ENCODE results near the gene RHBDD1.

The RHBDD1 gene

DNA sequence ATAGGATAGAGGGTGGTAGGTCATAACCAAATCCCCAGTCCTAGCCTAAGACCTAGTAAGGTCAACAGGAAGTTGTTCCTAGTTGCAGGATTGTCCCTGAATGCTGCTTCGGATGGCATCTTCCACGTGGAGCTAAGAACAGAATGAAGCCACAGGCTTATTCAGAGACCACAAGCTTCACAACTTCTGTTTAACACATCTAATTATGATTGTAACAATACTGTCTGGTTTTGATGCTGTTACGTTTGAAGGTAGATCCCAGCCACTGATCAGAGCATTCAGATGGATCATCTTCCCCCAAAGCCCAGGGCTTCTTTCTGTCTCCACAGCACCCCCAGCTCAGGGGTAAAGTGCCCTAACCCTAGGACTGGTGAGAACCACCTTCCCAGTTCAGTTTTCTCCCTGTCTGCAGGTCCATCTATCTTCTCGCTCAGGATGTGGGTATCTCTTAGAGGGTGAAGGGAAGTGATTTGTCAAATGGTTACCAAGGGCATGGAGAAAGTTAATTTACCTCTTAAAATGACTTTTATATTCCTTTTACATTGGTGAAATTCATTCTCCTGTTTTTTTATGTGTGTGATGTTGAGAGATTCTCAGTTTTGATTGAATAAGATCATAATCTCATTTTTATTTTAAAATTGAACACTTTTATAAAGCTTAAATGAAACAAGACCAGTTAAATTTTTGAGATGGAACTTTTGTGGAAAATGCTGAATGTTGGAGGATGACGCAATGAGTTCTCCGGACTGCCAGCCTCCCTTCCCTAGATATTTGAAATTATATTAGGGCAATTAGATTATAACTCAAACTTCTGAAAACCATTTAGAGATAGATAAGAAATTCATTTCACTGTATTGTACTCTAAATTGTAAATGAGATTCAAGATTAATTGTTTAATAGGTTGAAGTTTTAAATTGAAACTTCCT, 66.5 kb downstream of the RHBDD1 start:
- DNase-seq (ENCODE audit: low read depth, low spot score): no peak

DNA sequence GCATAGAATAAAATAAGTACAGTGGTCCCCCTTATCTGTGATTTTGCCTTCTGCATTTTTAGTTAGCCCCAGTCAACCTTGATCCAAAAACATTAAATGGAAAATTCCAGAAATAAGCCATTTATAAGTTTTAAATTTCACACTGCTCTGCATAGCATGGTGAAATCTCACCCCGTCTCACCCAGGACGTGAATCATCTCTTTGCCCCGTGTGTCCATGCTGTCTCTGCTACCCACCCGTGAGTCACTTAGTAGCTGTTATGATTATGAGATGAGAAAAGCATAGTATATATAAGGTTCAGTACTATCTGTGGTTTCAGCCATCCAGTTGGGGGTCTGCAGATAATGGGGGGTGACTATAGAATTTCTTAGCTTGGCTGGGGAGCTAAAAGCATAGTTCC, 67.3 kb downstream of the RHBDD1 start:
- no peak overlapping the region for H3K4me3 ChIP-seq (ENCODE audit: low read length)
- DNase-seq (ENCODE audit: low read depth, low spot score): no peak

More for the DNA sequence above, 66.5 kb downstream of the RHBDD1 start:
- H3K4me3 ChIP-seq (ENCODE audit: low read length): no peak overlapping the region

GRCh38 chr2:226904592-226904991, 68.7 kb downstream of the RHBDD1 start:
- H3K4me3 ChIP-seq (ENCODE audit: low read length): no peak overlapping the region

DNA sequence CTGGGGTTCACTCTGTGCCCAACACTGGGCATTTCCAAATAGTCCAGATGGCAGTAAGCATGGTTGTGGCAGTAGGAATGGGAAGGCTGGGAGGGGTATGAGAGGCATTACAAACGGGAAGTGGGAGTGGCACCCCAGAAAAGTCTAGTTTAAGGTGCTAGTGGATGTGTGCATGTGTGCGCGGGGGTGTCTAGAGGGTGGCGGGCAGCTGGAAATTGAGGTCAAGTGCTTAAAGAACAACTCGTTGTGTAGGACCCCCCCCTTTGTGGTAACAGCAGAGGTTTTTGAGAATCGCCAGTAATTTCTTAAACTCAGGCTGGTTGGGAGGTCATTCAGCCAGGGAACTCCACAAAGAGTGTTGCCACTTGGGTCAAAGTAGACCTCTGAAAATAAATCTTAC, 69.9 kb downstream of the RHBDD1 start:
- no peak for DNase-seq (ENCODE audit: low read depth, low spot score)
- no peak overlapping the region for H3K4me3 ChIP-seq (ENCODE audit: low read length)

More at GRCh38 chr2:226904592-226904991, 68.7 kb downstream of the RHBDD1 start:
- no peak for DNase-seq (ENCODE audit: low read depth, low spot score)

GRCh38 chr2:226906163-226906693, 70.4 kb downstream of the RHBDD1 start:
- peak; percentile 52 for DNase-seq (ENCODE audit: low read depth, low spot score)
- no peak overlapping the region for H3K4me3 ChIP-seq (ENCODE audit: low read length)

GRCh38 chr2:226909126-226909525, 73.3 kb downstream of the RHBDD1 start:
- no peak overlapping the region for H3K4me3 ChIP-seq (ENCODE audit: low read length)
- DNase-seq (ENCODE audit: low read depth, low spot score): no peak

DNA sequence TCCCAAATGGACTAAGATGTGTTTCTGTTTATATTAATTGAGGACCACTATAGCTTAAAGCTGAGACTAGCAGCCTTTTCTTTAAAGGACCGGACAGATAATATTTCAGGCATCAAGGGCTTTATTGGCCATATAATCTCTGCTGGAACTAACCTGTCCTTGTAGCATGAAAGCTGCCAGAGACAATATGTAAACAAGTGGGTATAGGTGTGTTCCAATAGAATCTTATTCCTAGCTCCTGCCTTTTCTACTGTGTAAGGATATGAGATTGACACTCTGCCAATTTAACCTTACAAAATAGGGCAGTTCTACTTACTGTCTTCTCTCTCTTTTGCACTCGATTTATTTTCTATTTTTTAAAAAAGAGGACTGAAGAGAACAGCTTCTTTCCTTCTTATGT, 74.0 kb downstream of the RHBDD1 start:
- DNase-seq (ENCODE audit: low read depth, low spot score): no peak
- no peak overlapping the region for H3K4me3 ChIP-seq (ENCODE audit: low read length)

GRCh38 chr2:226910384-226910783, 74.5 kb downstream of the RHBDD1 start:
- no peak overlapping the region for H3K4me3 ChIP-seq (ENCODE audit: low read length)
- no peak for DNase-seq (ENCODE audit: low read depth, low spot score)

DNA sequence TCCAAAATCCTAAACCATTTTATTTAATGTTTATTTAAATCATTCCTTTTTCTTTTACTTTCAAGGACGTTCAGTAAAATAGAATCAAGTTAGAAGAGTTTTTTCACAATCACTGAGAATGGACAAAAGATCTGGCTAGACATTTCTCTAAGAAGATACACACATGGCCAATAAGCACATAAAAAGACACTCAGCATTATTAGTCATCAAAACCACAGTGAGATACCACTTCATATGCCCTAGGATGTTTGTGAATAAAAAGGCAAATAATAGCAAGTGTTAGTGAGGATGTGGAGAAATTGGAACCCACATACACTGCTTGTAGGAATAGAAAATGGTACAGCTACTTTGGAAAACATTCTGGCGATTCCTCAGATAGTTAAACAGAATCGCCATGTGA, 76.1 kb downstream of the RHBDD1 start:
- H3K4me3 ChIP-seq (ENCODE audit: low read length): no peak overlapping the region
- DNase-seq (ENCODE audit: low read depth, low spot score): no peak

DNA sequence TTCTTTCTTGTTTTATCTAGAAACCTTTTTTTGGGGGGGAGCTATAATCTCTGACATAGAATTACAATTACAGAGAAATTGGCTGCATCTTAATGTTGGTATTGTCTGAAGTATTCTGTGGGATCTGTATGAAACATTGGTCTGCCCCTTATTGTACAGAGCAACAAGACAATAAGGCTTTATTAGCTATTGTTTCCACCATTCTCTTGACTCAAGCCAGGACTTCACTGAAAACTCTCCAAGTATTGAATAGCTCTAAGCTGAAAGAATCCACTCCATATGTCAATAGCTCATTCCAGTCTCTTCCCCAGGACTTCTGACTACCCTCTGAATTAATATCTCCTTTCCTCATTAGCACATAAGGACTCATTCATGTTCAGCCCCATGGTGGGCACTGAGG, 77.8 kb downstream of the RHBDD1 start:
- H3K4me3 ChIP-seq (ENCODE audit: low read length): no peak overlapping the region

GRCh38 chr2:226915846-226916360, 80.0 kb downstream of the RHBDD1 start:
- no peak for DNase-seq (ENCODE audit: low read depth, low spot score)
- no peak overlapping the region for H3K4me3 ChIP-seq (ENCODE audit: low read length)

More for the DNA sequence above, 77.8 kb downstream of the RHBDD1 start:
- DNase-seq (ENCODE audit: low read depth, low spot score): no peak

GRCh38 chr2:226916669-226917068, 80.8 kb downstream of the RHBDD1 start:
- DNase-seq (ENCODE audit: low read depth, low spot score): no peak
- no peak overlapping the region for H3K4me3 ChIP-seq (ENCODE audit: low read length)

DNA sequence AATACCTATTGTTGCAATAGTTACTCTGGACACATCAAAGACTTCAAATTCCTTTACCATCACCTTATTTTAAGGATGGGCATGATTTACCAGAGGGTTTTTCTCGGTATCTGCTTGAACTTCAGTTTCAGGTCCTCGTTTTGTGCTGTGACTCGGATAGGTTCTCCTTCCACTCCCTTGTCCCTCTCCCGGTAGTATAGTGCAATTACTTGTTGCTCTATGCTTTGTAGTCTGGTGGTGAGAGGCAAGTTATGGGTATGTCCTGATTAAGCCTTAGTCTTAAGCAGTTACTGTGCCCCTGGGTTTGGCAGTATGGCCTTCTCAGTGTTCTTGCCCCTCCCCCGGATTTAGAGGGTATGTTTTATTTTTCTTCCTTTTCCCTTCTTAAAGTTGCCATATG, 96.6 kb downstream of the RHBDD1 start:
- no peak for DNase-seq (ENCODE audit: low read depth, low spot score)
- H3K4me3 ChIP-seq (ENCODE audit: low read length): no peak overlapping the region

DNA sequence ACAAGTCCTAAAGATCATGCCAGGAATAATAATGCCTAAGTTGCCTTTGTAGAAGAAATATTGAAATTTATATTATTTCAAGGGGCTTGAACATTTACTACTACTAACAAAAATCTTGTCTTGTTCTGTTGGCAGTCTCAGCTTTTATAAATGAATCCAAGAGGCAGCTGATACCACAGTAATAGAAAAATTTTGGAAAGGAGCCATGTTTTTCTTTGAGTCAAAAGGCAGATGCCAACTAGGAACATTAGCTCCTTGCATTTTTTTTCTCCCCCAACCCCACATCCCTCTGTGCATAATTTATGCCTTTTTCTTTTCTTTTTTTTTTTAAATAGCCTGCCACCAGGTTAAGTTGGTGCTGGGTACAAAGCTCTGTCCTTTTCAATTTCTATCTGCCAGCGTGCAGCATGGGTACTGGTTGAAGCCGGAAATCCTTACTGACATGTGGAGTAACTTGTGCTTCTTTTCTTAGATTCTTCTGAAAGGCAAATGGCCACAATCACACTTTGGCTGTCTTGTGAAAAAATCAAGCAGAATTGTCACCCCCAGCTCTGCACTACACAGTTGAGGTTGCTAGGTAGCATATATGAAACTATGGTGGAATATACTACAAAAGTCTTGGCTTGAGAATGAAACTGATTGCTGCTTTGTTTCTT, 98.8 kb downstream of the RHBDD1 start:
- no peak for DNase-seq (ENCODE audit: low read depth, low spot score)
- no peak overlapping the region for H3K4me3 ChIP-seq (ENCODE audit: low read length)

DNA sequence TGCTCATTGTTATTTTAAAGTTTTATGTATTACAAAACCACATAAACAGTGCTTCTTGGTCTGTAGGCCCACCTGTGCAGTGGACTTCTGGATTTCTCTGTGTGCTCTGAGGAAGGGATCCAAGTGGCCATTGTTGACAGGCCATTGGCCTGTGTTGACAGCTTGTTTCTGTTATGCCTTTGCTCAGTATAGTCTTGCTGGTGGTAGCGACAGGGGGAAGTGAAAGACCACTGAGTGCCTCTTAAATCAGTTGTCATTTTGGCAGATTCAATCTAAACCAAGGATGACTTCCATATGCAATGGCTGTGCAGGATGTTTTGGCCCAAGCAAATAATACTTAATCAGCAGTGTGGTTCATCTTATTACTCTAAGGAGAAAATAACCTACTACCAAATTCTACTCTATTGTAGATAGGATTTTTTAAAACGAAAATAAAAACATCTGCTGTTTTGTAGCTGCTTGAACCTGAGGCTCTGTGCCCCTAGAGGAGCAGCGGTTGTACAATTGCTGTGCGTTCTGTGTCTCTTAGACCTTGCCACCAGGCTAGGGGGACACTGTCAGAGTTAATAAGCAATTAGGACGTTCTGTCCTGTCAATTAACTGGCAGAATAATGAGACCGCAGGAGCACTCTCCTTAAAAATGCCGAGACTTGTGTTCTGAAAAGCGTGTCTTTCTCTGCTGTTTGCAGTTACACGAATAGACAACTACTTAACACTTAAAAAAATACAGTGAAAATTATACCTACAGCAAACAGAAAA, 108.2 kb downstream of the RHBDD1 start:
- no peak overlapping the region for H3K4me3 ChIP-seq (ENCODE audit: low read length)
- DNase-seq (ENCODE audit: low read depth, low spot score): no peak

GRCh38 chr2:226953206-226953605, 117.4 kb downstream of the RHBDD1 start:
- no peak for DNase-seq (ENCODE audit: low read depth, low spot score)
- H3K4me3 ChIP-seq (ENCODE audit: low read length): no peak overlapping the region

DNA sequence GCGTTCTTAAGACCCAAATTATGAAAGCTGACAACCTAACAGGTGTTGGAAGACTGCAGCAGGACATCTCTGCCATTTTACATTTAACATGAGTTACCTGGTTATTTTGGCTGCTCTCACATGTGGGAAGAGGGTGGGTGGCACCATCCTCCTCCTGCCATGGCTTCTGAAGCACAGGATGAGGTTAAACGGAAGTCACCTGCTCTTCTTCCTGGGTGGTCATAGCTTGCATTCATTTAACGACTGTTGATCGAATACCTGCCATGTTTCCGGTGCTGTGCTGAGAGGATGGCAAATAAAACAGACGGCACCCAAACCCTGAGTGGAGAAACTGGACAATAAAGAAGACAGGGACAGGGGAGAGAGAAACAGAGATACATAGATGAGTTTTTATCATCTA, 118.0 kb downstream of the RHBDD1 start:
- peak; percentile 52 for DNase-seq (ENCODE audit: low read depth, low spot score)

GRCh38 chr2:226956659-226957058, 120.8 kb downstream of the RHBDD1 start:
- DNase-seq (ENCODE audit: low read depth, low spot score): no peak
- no peak overlapping the region for H3K4me3 ChIP-seq (ENCODE audit: low read length)

More for the DNA sequence above, 118.0 kb downstream of the RHBDD1 start:
- H3K4me3 ChIP-seq (ENCODE audit: low read length): no peak overlapping the region

DNA sequence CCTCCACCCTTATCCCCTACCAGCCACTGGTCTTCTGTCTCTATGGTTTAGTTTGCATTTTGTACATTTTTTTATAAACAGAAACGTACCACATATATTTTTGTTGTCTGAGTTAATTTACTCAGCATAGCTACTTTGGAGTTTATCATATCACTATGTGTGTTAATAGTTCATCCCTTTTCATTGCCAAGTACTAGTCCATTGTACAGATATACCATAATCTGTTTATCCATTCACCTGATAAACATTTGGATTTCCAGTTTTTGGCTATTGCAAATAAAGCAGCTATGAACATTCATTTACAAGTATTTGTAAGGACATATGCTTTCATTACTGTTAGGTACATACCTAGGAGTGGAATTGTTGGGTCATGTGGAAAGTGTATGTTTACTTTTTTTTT, 123.6 kb downstream of the RHBDD1 start:
- no peak overlapping the region for H3K4me3 ChIP-seq (ENCODE audit: low read length)
- no peak for DNase-seq (ENCODE audit: low read depth, low spot score)

Data from Jurkat, Clone E6-1 (cell line).